ENCODE results near the gene HES7. TPM values are rescaled to one million over a fixed set of nuclear protein-coding genes. Genes with fewer than 3 reads are reported as not detected.

Gene HES7
- polyA plus RNA-seq, 1 of the 3 experiments (the other 2 are of a cell fraction) = 1.2 TPM

GRCh38 chr17:8160224-8160577 lies 36.3 kb upstream of the HES7 start:
- H2AFZ ChIP-seq (ENCODE audit: low read depth) = no peak overlapping the region
- ChIA-PET POLR2A (interaction anchor here (1.6 kb wide), 1 partner anchor 13 kb away, joined by 9 read pairs; no protein-coding TSS in a partner anchor), CTCF (interaction anchor here (1.0 to 9.4 kb wide), 6 partner anchors 21 to 100 kb away, joined by 3 to 98 read pairs (median 11); partner anchors contain the start of gene HES7)
- H3K9me3 ChIP-seq = no peaks in the 10 kb centered on the region
- TF ChIP-seq ZBTB33 (IDR thresholded peaks at IDR 0.05; ENCODE audit: borderline replicate concordance, low read depth) (no peak), FOXJ3 (CRISPR knock-in tag; IDR thresholded peaks at IDR 0.05) (no peak), PBX3 (IDR thresholded peaks at IDR 0.05) (no peak), RFX5 (IDR thresholded peaks at IDR 0.05; ENCODE audit: low read length) (no peak), CTCF (IDR thresholded peaks at IDR 0.05) (no peak), MAX (IDR thresholded peaks at IDR 0.05; ENCODE audit: low read depth) (no peak), FOSL2 (IDR thresholded peaks at IDR 0.05; ENCODE audit: borderline replicate concordance, low read depth) (no peak), NRF1 (IDR thresholded peaks at IDR 0.05; ENCODE audit: low read depth, low read length) (no peak), SIN3A (IDR thresholded peaks at IDR 0.05; ENCODE audit: borderline replicate concordance, low read depth, low read length) (no peak), YY1 (IDR thresholded peaks at IDR 0.05; ENCODE audit: low read depth) (no peak), JUND (IDR thresholded peaks at IDR 0.05) (no peak), CHD2 (IDR thresholded peaks at IDR 0.05; ENCODE audit: low read length, partially characterized antibody) (no peak), FOXM1 (IDR thresholded peaks at IDR 0.05; ENCODE audit: low read depth) (no peak), GATA2 (CRISPR knock-in tag; IDR thresholded peaks at IDR 0.05) (no peak), REST (IDR thresholded peaks at IDR 0.05; ENCODE audit: low read depth, low read length) (no peak), RAD21 (IDR thresholded peaks at IDR 0.05; ENCODE audit: low read length) (no peak), MXI1 (IDR thresholded peaks at IDR 0.05; ENCODE audit: low read depth, low read length) (no peak), ELF1 (IDR thresholded peaks at IDR 0.05) (no peak), TCF12 (IDR thresholded peaks at IDR 0.05) (no peak), IRF3 (IDR thresholded peaks at IDR 0.05; ENCODE audit: low read depth, low read length) (no peak)
- H3K27ac ChIP-seq (ENCODE audit: low read depth in 2 of 2, low read length in 1 of 2) = no peak overlapping the region
- H3K9ac ChIP-seq = no peak overlapping the region
- H3K4me3 ChIP-seq (ENCODE audit: low read depth in 2 of 2, low read length in 1 of 2) = no peak overlapping the region
- peaks cover 40% of the 10 kb centered on the region for H3F3A ChIP-seq (replicated peaks; ENCODE audit: insufficient read depth)
- peaks cover 15 to 23% of the 10 kb centered on the region in 2 experiments for H3K36me3 ChIP-seq (replicated peaks in 1 of 2; ENCODE audit: control insufficient read depth in 1 of 2, insufficient read depth in 2 of 2, low read length in 1 of 2)
- DNase-seq = no peak
- H3K27me3 ChIP-seq (ENCODE audit: insufficient read depth) = no peaks in the 10 kb centered on the region
- peaks cover 45% of the 10 kb centered on the region for H3K79me2 ChIP-seq (ENCODE audit: insufficient read depth)
- 88% methylated on average over 4 of the region's 4 CpGs for WGBS (ENCODE audit: low lambda C conversion rate)
- no peaks in the 10 kb centered on the region; the same call in 1 of the 2 replicates for H4K20me1 ChIP-seq (ENCODE audit: insufficient read depth)
- H3K4me2 ChIP-seq = no peak overlapping the region
- peaks cover 30 to 43% of the 10 kb centered on the region in 2 experiments for H3K4me1 ChIP-seq (ENCODE audit: control insufficient read depth in 1 of 2, insufficient read depth in 2 of 2, low read depth in 1 of 2, low read length in 1 of 2)
- no peaks in the 10 kb centered on the region for H3K9me2 ChIP-seq

Measured in SK-N-SH (cell line).